DMS 273 (cell line): Measurements from ENCODE around the gene RIMBP3B.
"Not testable (repeated sequence)": the region's sequence is repeated elsewhere in the genome, so short reads cannot be mapped to it uniquely, and the experiment has no call there.

Experiments used
- DNase-seq: peaks from one replicate; lab custom pipeline; 2025; ENCODE audit not compliant: unreplicated experiment; lab: John Stamatoyannopoulos, UW

The RIMBP3B gene, protein sequence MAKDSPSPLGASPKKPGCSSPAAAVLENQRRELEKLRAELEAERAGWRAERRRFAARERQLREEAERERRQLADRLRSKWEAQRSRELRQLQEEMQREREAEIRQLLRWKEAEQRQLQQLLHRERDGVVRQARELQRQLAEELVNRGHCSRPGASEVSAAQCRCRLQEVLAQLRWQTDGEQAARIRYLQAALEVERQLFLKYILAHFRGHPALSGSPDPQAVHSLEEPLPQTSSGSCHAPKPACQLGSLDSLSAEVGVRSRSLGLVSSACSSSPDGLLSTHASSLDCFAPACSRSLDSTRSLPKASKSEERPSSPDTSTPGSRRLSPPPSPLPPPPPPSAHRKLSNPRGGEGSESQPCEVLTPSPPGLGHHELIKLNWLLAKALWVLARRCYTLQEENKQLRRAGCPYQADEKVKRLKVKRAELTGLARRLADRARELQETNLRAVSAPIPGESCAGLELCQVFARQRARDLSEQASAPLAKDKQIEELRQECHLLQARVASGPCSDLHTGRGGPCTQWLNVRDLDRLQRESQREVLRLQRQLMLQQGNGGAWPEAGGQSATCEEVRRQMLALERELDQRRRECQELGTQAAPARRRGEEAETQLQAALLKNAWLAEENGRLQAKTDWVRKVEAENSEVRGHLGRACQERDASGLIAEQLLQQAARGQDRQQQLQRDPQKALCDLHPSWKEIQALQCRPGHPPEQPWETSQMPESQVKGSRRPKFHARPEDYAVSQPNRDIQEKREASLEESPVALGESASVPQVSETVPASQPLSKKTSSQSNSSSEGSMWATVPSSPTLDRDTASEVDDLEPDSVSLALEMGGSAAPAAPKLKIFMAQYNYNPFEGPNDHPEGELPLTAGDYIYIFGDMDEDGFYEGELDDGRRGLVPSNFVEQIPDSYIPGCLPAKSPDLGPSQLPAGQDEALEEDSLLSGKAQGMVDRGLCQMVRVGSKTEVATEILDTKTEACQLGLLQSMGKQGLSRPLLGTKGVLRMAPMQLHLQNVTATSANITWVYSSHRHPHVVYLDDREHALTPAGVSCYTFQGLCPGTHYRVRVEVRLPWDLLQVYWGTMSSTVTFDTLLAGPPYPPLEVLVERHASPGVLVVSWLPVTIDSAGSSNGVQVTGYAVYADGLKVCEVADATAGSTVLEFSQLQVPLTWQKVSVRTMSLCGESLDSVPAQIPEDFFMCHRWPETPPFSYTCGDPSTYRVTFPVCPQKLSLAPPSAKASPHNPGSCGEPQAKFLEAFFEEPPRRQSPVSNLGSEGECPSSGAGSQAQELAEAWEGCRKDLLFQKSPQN (N-terminal part only)

GRCh38 chr22:21383701-21384467 is at the start of gene RIMBP3B:
Gene RIMBP3B (plus strand): TSS chr22:21383751. CDS start chr22:21383859, 108 bp downstream.
- not testable (repeated sequence) for DNase-seq

GRCh38 chr22:21357527-21357926 is 26.0 kb upstream of the RIMBP3B start:
- DNase-seq = not testable (repeated sequence)

- not testable (repeated sequence) for DNase-seq
These were observed 23.0 kb upstream of the RIMBP3B start for GRCh38 chr22:21360525-21360924.

GRCh38 chr22:21362473-21362872 is 21.1 kb upstream of the RIMBP3B start:
- not testable (repeated sequence) for DNase-seq

GRCh38 chr22:21363061-21363460 is 20.5 kb upstream of the RIMBP3B start:
- DNase-seq = not testable (repeated sequence)

GRCh38 chr22:21363803-21364202 is 19.7 kb upstream of the RIMBP3B start:
- not testable (repeated sequence) for DNase-seq

DNA sequence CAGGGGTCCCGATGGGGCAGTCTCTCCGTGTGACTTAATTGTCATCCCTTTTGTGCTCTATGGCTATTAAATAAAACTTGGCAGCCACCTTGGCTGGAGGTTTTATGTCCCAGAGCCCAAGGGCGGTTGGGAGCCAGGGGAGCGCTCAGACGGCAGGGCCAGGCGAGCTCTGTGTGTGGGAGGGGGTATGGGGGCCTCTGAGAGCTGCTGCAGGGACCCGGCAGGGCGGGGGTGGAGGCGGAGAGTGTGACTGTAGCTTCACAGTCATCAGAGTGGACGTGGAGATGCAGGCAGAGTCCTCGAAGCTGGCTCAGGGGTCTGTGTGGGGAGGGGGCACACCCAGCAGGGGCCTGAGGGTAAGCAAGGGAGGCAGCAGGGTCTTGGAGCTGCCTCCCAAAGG is 19.2 kb upstream of the RIMBP3B start:
- not testable (repeated sequence) for DNase-seq

DNA sequence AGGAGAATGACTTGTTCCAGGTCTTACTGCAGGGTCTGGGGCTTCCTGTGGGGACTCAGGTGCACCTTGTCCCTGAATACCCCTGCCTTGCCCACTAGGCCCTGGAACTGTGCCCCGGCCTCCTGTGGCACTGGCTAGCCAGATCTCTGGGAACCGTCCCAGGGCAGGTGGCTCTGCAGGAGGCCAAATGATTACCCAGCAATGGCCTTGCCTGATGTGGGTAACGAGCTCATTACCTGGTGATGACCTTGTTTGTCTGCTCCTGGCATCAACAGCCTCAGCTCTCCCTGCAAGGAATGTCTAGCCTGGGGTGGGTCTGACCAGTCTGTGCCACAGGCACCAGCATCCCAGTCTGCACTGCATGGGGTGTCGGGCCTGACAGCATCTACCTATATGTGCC is 18.2 kb upstream of the RIMBP3B start:
- not testable (repeated sequence) for DNase-seq

- DNase-seq = not testable (repeated sequence)
These were observed 14.8 kb upstream of the RIMBP3B start for GRCh38 chr22:21368603-21369310.

GRCh38 chr22:21375880-21376279 is 7.7 kb upstream of the RIMBP3B start:
- DNase-seq = not testable (repeated sequence)

- DNase-seq = not testable (repeated sequence)
These were observed 1.2 kb downstream of the RIMBP3B start for GRCh38 chr22:21384468-21385357.

DNA sequence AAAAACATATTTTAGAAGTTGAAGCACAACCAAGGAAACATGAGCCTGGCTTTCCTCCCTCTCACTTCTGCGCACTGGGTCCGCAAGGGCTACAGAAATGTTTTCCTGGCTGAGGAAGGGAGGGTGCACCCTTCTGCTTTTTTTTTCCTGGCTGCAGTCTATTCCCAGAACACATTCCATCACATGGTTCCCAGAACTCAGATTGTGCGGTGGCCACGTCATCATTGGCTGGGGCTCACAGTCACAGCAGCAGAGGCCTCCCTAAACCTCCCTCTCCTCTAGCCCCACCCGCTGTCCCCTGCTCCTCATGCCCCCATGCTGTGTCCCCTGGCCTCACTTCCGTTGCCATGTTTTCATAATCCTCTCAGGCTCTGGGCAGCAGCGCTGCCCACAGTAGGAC is 5.9 kb downstream of the RIMBP3B start:
- not testable (repeated sequence) for DNase-seq

GRCh38 chr22:21390013-21390412 is 6.5 kb downstream of the RIMBP3B start:
- DNase-seq = not testable (repeated sequence)

DNA sequence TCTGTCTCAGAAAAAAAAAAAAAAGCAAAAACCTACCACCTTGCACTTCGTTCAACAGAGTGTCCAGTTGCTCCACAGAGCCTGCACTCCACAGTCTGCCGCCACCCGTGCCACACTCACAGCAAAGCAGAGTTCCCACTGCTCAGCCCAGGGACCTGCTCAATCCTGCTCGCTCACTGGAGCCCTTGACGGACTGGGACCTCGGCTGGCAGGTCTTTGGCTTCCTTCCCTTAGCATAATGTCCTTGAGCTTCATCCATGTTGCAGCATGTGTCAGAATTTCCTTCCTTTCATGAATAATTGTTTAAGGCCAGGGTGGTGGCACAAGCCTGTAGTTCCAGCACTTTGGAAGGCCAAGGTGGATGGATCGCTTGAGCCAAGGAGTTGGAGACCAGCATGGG is 11.1 kb downstream of the RIMBP3B start:
- not testable (repeated sequence) for DNase-seq

GRCh38 chr22:21401197-21401969 is 17.8 kb downstream of the RIMBP3B start:
- not testable (repeated sequence) for DNase-seq

GRCh38 chr22:21402763-21403314 is 19.3 kb downstream of the RIMBP3B start:
- not testable (repeated sequence) for DNase-seq

DNA sequence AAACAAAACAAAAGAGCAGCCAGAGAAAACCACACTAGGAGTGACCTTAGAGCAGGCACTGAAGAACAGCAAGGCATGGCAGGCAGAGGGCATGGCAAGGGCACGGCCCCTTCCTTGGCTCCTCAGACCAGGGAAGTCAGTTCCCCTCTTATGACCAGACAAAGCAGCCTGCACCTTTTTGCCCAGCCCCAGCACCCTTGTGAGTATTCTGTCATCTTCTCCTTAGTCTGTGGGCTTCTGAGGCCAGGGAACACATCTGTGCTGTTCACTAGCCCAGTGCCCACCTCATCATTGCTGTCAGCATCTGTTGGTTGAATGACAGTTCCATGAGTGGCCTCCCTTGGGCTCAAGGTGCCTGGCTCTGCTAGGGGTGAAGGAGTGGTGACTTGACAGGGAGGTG is 23.6 kb downstream of the RIMBP3B start:
- DNase-seq = not testable (repeated sequence)
